Activated T-cell treated with anti-CD3 and anti-CD28 coated beads, Interleukin-2, amount 50 U/mL, for 72 hours (primary cell): ENCODE data around the gene TRAP1. TPM values are rescaled to one million over a fixed set of nuclear protein-coding genes. Genes with fewer than 3 reads are reported as not detected.
"Not testable (repeated sequence)": the region's sequence is repeated elsewhere in the genome, so short reads cannot be mapped to it uniquely, and the experiment has no call there.

Source experiments
- ATAC-seq, 2 donors: fragments of 150-1000 bp; cut with Tn5 transposase; replicated peaks in 1 of 2; 2 replicates each; pipeline ENCODE4 v1.10.0; 2021; ENCODE audit warnings: moderate library complexity in 2 of 2, mild to moderate bottlenecking in 1 of 2
- DNase-seq, 2 donors: peaks; one replicate each; pipeline ENCODE4 v3.0.0; 2021 to 2022; ENCODE audit warnings: mixed read lengths in 1 of 2
- H3K27ac Mint-ChIP-seq: one replicate; pipeline ENCODE4 v1.8.0; 2022; ENCODE audit warnings: mild to moderate bottlenecking, moderate library complexity, mixed read lengths
- H3K27me3 Mint-ChIP-seq: one replicate; pipeline ENCODE4 v1.8.0; 2022; ENCODE audit warnings: low read depth, mixed read lengths
- H3K36me3 Mint-ChIP-seq, 2 donors: one replicate each; pipeline ENCODE4 v1.8.0; 2022; ENCODE audit warnings: mixed read lengths in 2 of 2, mild to moderate bottlenecking in 1 of 2; ENCODE audit not compliant: insufficient read depth in 2 of 2
- H3K4me1 Mint-ChIP-seq: one replicate; pipeline ENCODE4 v1.8.0; 2022; ENCODE audit warnings: low read depth, mixed read lengths
- H3K4me3 Mint-ChIP-seq, 2 donors: one replicate each; pipeline ENCODE4 v1.8.0; 2022; ENCODE audit warnings: mild to moderate bottlenecking in 2 of 2, mixed read lengths in 2 of 2, moderate library complexity in 2 of 2
- H3K9me3 Mint-ChIP-seq, 2 donors: one replicate each; pipeline ENCODE4 v1.8.0; 2022; ENCODE audit warnings: mixed read lengths in 2 of 2
- total RNA-seq, 2 donors: library from RNA; stranded (reverse); gene quantifications; one replicate each; pipeline ENCODE4 v1.2.3, GENCODE V29; 2022

TRAP1 gene
- total RNA-seq, 2 donors from 2014 or later, result 181 to 189 TPM

DNA sequence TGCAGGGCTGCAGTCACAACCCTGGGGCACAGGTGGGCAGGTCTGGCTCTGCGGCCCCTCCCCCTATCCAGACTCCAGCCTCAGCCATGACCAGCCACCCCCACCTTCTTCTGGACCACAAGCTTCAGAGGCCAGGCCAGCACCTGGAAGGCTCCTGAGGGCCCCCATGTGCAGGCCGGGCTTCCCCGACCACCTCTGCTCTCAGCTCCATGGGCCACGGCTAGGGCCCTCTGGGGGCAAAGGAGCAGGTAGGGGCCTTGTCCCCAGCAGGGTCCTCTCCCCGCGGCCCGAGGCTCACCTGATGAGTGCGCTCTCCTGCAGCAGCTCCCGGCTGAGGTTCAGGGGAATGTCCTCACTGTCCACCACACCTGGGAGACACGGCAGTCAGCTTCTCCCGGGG, 45.9 kb downstream of the TRAP1 start:
- Mint-ChIP-seq H3K4me3 (no peak overlapping the region), H3K27me3 (no peaks in the 10 kb centered on the region), H3K4me1 (peaks cover under 1% of the 10 kb centered on the region), H3K27ac (no peak overlapping the region), H3K9me3 (no peaks in the 10 kb centered on the region), H3K36me3 (peaks cover 3 to 12% of the 10 kb centered on the region in 2 donors)
- ATAC-seq (no peak), DNase-seq (no peak)

DNA sequence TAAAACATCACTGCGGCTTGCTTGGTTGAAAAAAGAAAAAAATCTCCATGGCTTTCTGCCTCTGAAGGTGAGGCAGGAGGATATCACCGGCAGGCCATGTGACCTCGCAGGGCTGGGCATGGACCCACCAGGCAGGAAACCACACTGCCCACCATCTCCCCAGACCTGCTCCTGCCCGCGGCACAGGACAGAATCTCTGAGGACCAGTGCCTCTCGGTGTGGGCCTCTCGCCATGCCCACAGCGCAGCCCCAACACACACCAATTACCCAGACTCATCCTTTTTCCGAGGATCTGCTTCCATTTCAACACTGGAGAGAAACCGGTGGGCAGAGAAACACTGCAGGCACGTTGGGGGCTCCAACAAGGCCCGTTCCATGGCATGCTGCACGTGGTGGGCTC, 46.6 kb downstream of the TRAP1 start:
- Mint-ChIP-seq H3K4me1 (peaks cover 8% of the 10 kb centered on the region), H3K9me3 (no peaks in the 10 kb centered on the region), H3K4me3 (no peak overlapping the region), H3K27ac (no peak overlapping the region), H3K27me3 (no peaks in the 10 kb centered on the region), H3K36me3 (peaks cover 3 to 14% of the 10 kb centered on the region in 2 donors)
- ATAC-seq (no peak), DNase-seq (no peak)

DNA sequence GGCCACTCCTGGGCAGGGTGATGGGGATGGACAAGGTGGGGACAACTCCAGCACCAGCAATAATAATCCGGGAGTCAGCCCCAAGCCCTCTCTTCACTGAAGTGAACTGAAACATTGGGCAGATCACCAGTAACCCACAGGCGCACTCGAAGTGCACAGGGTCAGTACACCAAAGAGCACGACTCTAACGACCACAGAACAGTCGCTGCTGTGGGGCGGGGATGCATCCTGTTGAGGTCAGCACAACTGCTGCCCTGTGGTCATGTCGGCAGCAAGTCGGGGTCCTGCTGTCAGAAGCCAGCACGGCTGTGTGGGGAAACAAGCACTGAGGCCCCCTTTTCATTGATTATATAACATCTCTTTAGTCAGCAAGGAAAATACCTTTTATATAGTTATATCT, 48.2 kb downstream of the TRAP1 start:
- H3K4me3 Mint-ChIP-seq, result no peak overlapping the region
- no peaks in the 10 kb centered on the region for H3K9me3 Mint-ChIP-seq
- H3K27me3 Mint-ChIP-seq, result no peaks in the 10 kb centered on the region
- peaks cover 3 to 16% of the 10 kb centered on the region in 2 donors for H3K36me3 Mint-ChIP-seq
- peaks cover 13% of the 10 kb centered on the region for H3K4me1 Mint-ChIP-seq
- no peak overlapping the region for H3K27ac Mint-ChIP-seq
- ATAC-seq, result no peak
- DNase-seq, result no peak

DNA sequence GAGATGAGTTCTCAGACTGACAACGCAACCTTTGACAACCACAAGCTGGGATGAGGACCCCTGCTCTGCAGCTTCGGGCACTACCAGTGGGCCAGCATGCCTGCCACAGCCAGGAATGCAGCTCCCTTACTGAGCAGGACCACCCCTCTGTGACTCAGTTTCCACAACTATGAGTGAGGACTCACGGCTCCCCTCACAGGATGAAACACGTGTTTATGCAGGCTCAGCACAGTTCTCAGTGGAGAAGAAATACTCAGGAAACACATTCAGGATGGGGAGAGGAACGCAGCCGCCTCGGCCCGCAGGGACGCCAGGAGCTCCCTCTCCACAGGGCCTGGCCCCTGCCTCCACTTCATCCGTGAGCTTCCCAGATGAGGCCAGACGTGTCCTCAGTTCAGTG, 48.7 kb downstream of the TRAP1 start:
- no peak for DNase-seq
- Mint-ChIP-seq H3K27me3 (no peaks in the 10 kb centered on the region), H3K36me3 (peaks cover 3 to 16% of the 10 kb centered on the region in 2 donors), H3K9me3 (no peaks in the 10 kb centered on the region), H3K4me1 (peaks cover 13% of the 10 kb centered on the region), H3K27ac (peak overlapping the region; percentile 7), H3K4me3 (no peak overlapping the region)
- no peak for ATAC-seq

DNA sequence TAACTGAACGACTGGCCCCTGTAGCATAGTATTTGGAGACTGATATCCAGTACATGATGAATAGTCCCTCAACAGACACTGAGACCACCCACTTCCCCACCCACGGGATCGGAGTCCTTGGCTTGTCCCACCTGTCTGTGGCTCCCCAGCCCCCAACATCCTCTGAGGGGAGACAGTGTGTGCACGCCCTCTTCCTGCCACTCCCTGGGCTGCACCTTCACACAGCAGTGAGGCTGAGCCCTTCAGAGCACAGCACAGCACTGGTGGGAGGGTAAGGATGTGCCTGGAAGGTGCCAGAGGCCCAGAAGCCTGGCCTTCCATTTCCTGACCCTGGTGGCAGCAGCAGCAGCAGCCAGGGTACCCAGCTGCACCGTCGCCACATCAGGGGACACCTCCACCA, 51.8 kb downstream of the TRAP1 start:
- H3K36me3 Mint-ChIP-seq, result peaks cover 3 to 17% of the 10 kb centered on the region in 2 donors
- peaks cover 13% of the 10 kb centered on the region for H3K4me1 Mint-ChIP-seq
- ATAC-seq (peak; percentile 34 to 57), DNase-seq (peak; percentile 5 to 11)
- H3K9me3 Mint-ChIP-seq, result no peaks in the 10 kb centered on the region
- H3K27ac Mint-ChIP-seq, result no peak overlapping the region
- no peaks in the 10 kb centered on the region for H3K27me3 Mint-ChIP-seq
- H3K4me3 Mint-ChIP-seq, result no peak overlapping the region

DNA sequence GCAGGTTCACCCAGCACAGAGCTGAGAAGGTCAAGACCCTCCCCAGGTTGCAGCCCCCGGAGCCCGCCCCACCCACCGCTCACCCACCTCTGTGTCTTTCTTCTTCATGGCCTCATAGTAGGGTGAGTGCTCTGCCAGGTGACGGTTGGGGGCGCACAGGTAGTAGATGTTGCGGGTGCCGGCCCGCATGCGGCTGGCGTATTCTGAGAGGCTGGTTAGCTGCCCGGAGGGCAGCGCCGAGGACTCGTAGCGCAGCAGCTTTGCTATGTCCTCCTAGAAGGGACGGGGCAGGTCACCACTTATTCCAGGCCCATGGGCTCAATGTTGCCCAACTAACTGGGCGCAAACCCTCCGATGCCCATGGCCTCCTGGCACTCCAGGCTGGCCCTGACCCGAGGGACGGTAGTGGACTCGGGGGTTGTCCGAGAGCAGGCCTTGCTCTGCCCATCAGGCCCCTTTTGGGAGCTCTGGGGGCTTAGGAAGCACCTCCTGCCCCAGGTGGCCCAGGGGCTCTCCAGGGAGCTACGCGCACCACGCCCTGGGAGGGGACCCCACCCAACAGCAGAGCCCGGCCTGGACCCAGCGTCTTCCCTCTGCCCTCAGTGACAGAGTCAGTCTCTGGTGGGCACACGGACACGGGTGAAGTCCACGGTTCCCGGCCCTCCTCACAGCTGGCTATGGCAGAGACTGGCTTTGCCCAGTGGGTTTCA, 53.0 kb downstream of the TRAP1 start:
- Mint-ChIP-seq H3K9me3 (no peaks in the 10 kb centered on the region), H3K36me3 (peaks cover 3 to 17% of the 10 kb centered on the region in 2 donors), H3K4me3 (no peak overlapping the region), H3K4me1 (peaks cover 19% of the 10 kb centered on the region), H3K27ac (peak overlapping the region; percentile 41), H3K27me3 (no peaks in the 10 kb centered on the region)
- ATAC-seq (peak in 1 of 2 donors; percentile 13), DNase-seq (no peak)

DNA sequence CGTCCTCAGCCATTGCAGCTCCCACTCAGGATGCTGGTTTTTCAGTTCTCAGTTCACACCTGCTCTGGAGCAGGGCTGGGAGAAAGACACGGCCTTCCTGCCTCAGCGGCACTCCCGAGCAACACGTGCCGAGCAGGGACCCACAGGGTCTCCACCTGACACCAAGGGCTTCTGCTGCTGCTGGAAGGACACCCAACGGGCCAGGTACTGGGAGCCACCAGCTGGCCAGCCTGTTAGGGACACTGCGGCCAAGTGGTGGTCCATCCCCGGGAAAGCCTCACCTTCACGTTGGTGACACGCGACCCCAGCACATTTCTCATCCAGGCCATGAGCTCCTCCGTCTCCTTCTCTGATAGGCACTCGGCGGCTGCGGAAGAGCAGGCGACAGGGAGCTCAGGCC, 54.7 kb downstream of the TRAP1 start:
- Mint-ChIP-seq H3K4me1 (peaks cover 28% of the 10 kb centered on the region), H3K27ac (no peak overlapping the region), H3K36me3 (peaks cover 3 to 23% of the 10 kb centered on the region in 2 donors), H3K4me3 (no peak overlapping the region), H3K27me3 (no peaks in the 10 kb centered on the region), H3K9me3 (no peaks in the 10 kb centered on the region)
- no peak for DNase-seq
- ATAC-seq, result no peak

DNA sequence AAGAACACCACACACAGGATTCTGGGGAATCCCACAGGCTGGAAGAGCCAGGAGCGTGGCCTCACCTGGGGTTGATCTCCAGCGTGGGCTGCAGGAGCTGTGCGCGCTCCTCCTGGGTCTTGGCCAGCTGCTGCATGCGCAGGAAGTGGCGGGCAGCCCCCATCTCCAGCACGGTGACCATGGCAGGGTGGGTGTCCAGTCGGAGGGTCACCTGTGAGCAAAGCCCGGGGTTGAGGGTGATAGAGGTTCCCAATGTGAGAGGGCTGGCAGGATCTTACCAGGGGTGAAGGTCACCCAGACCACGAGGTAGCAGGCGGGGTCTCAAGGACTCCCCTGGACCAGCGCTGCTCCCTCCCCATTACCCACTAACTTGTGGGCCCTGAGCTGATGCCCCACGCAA, 55.4 kb downstream of the TRAP1 start:
- Mint-ChIP-seq H3K9me3 (no peaks in the 10 kb centered on the region), H3K36me3 (peaks cover 3 to 26% of the 10 kb centered on the region in 2 donors), H3K4me1 (peaks cover 35% of the 10 kb centered on the region), H3K27ac (no peak overlapping the region), H3K27me3 (no peaks in the 10 kb centered on the region), H3K4me3 (no peak overlapping the region)
- no peak for DNase-seq
- no peak for ATAC-seq

DNA sequence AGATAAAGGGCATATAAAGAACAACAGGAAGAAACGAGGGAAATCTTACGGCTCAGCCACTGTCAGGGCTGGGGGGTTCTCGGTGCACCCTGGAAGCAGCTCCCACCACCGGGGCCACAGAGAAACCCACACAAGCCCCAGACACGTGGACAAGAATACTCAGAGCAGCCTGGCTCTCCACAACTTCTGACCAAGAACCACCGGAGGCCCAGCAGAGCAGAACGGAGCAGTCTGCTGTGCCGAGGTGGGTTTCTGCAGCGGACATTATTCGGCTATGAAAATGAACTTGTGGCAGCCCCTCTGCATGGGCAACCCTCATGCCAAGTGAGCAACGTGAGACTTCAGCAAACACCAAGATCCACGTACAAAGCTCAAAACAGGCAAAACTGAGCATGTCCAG, 56.0 kb downstream of the TRAP1 start:
- Mint-ChIP-seq H3K27ac (peak overlapping the region; percentile 80), H3K36me3 (peaks cover 3 to 27% of the 10 kb centered on the region in 2 donors), H3K27me3 (no peaks in the 10 kb centered on the region), H3K4me1 (peaks cover 35% of the 10 kb centered on the region), H3K4me3 (no peak overlapping the region), H3K9me3 (no peaks in the 10 kb centered on the region)
- no peak for DNase-seq
- ATAC-seq, result no peak

DNA sequence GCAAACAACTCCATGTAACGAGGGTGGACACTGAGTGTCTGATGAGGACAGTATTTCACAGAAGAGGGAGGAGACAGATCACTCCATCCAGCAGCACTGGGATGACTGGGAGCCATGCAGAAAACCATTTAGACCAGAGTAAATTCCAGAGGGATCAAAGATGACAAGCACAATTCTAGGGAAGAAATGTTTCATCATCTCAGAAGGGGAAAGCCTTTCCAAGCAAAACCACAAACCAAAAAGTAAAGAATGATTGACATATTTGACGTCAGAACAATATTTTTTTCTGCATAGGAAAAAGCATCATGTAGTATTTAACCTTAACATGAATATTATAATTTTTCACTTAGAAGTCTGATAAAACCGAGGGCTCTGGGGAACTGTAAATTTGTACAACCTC, 58.1 kb downstream of the TRAP1 start:
- H3K4me1 Mint-ChIP-seq, result peaks cover 24% of the 10 kb centered on the region
- H3K36me3 Mint-ChIP-seq, result peaks cover 0 to 25% of the 10 kb centered on the region in 2 donors
- no peak for DNase-seq
- no peak overlapping the region for H3K4me3 Mint-ChIP-seq
- ATAC-seq, result no peak
- H3K9me3 Mint-ChIP-seq, result no peaks in the 10 kb centered on the region
- H3K27me3 Mint-ChIP-seq, result no peaks in the 10 kb centered on the region
- H3K27ac Mint-ChIP-seq, result peak overlapping the region; percentile 86

DNA sequence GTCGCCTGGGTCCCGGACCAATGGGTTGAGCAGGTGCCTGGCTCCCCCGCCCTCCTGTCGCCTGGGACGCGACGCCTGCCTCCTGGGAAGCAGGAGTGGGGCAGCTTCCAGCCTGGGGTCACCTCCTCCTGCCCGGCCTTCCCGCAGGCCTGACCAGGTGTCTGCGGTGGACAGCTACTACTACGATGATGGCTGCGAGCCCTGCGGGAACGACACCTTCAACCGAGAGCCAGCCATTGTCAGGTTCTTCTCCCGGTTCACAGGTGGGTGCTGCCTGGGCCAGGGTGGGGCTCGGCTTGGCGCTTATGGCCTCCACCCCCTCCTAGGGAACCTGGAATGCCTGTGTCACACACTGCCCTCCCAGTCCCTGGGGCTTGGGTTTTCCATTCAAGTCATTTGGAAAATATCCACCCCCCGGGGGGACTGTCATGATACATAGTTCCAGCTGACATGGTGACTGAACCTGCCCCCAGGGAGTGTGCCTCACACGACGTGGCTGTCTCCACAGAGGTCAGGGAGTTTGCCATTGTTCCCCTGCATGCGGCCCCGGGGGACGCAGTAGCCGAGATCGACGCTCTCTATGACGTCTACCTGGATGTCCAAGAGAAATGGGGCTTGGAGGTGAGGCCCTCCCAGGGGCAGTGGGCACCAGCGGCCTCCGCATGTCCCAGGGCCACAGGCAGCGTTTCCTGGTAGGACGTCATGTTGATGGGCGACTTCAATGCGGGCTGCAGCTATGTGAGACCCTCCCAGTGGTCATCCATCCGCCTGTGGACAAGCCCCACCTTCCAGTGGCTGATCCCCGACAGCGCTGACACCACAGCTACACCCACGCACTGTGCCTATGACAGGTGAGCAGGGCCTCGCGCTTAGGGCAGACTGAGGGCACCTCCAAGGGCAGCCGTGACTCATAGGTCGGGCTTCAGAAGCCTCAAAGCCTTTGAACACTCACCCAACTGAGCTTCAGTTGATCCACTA, 60.5 kb downstream of the TRAP1 start:
- no peaks in the 10 kb centered on the region for H3K9me3 Mint-ChIP-seq
- DNase-seq (peak in 1 of 2 donors; percentile 57), ATAC-seq (peak in 1 of 2 donors; percentile 76)
- H3K27ac Mint-ChIP-seq, result peak overlapping the region; percentile 93
- H3K36me3 Mint-ChIP-seq, result peaks cover 0 to 21% of the 10 kb centered on the region in 2 donors
- H3K27me3 Mint-ChIP-seq, result no peaks in the 10 kb centered on the region
- H3K4me3 Mint-ChIP-seq, result no peak overlapping the region
- H3K4me1 Mint-ChIP-seq, result peaks cover 24% of the 10 kb centered on the region

DNA sequence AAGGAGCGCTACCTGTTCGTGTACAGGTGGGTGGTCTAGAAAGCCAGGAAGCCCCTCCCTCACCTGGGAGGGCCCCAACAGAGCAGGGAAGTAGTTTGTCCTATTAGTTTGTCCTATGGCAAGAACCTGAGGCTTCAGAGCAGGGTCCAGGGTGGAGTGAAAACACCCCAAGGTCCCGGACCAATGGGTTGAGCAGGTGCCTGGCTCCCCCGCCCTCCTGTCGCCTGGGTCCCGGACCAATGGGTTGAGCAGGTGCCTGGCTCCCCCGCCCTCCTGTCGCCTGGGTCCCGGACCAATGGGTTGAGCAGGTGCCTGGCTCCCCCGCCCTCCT, 61.2 kb downstream of the TRAP1 start:
- not testable (repeated sequence) for H3K9me3 Mint-ChIP-seq

DNA sequence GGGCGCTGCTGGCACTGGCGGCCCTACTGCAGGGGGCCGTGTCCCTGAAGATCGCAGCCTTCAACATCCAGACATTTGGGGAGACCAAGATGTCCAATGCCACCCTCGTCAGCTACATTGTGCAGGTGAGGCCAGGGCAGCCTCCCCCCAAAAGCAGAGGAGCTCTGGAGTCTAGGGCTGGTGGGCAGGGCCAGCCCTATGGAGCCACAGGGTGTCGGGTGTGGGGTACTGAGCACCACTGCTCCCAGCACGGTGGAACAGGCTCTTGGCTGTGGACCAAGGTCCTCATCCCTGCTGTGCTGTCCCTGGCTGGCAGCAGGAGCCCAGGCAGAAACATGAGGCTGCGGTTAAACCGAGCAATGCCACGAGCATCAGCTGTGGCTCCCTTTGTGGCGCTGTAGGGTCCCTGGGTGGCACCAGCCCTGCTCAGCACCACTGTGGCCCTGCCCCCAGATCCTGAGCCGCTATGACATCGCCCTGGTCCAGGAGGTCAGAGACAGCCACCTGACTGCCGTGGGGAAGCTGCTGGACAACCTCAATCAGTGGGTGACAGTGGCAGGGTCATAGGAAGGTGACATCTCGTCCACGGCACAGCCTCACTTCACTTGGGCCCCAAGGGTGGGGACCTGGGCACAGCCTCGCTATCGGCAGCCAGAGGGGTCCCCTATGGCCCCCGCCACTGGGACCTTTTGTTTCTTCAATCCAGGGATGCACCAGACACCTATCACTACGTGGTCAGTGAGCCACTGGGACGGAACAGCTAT, 61.7 kb downstream of the TRAP1 start:
- H3K36me3 Mint-ChIP-seq, result peaks cover 0 to 17% of the 10 kb centered on the region in 2 donors
- no peaks in the 10 kb centered on the region for H3K27me3 Mint-ChIP-seq

More for the DNA sequence above, 61.2 kb downstream of the TRAP1 start:
- H3K27me3 Mint-ChIP-seq, H3K4me3 Mint-ChIP-seq, H3K27ac Mint-ChIP-seq, ATAC-seq, DNase-seq: not testable (repeated sequence)
- Mint-ChIP-seq H3K4me1 (peaks cover 24% of the 10 kb centered on the region), H3K36me3 (peaks cover 0 to 21% of the 10 kb centered on the region in 2 donors)

More for the DNA sequence above, 61.7 kb downstream of the TRAP1 start:
- no peaks in the 10 kb centered on the region for H3K9me3 Mint-ChIP-seq
- DNase-seq (no peak), ATAC-seq (no peak)
- H3K4me3 Mint-ChIP-seq, result no peak overlapping the region
- H3K4me1 Mint-ChIP-seq, result peaks cover 24% of the 10 kb centered on the region
- no peak overlapping the region for H3K27ac Mint-ChIP-seq
